Common myeloid progenitor, CD34-positive (primary cell): ENCODE results near the gene TMEM235.

Source experiments
- CTCF ChIA-PET: fragments of 350-600 bp; sonication (Branson Sonifier 250); formaldehyde crosslinking; loops from one replicate; lab custom pipeline; 2021; ENCODE audit warnings: antibody characterized with exemption; lab: Charles Lee
- POLR2A ChIA-PET: fragments of 350-600 bp; sonication (Branson Sonifier 250); formaldehyde crosslinking; loops from one replicate; lab custom pipeline; 2021; ENCODE audit warnings: antibody characterized with exemption; lab: Charles Lee
- DNase-seq, 3 donors: peaks; one replicate each; pipeline versions ENCODE4 v3.0.0 to v3.0.0-alpha.2; 2013
- H3K27ac ChIP-seq, 2 experiments: 1 replicate in 1 of 2; 2 replicates in 1 of 2; pipeline ENCODE4 v1.7.0; 2013; ENCODE audit warnings: inconsistent platforms in 2 of 2, low read length in 2 of 2, mild to moderate bottlenecking in 2 of 2, low read depth in 1 of 2, moderate library complexity in 1 of 2; ENCODE audit not compliant: severe bottlenecking in 2 of 2, insufficient read depth in 1 of 2, poor library complexity in 1 of 2
- H3K27me3 ChIP-seq, 5 experiments: replicated peaks in 2 of 5; 1 replicate in 3 of 5; 2 replicates in 2 of 5; pipeline versions ENCODE4 v1.6.1 to v1.7.0; 2013; ENCODE audit warnings: low read length in 4 of 5, mild to moderate bottlenecking in 2 of 5, moderate library complexity in 2 of 5, inconsistent platforms in 1 of 5; ENCODE audit not compliant: insufficient read depth in 5 of 5, control insufficient read depth in 4 of 5
- H3K36me3 ChIP-seq, 4 experiments: 1 replicate in 2 of 4; 2 replicates in 2 of 4; pipeline versions ENCODE4 v1.6.1 to v1.7.0; 2013; ENCODE audit warnings: low read length in 3 of 4, control low read depth in 1 of 4, mild to moderate bottlenecking in 1 of 4; ENCODE audit not compliant: control insufficient read depth in 4 of 4, insufficient read depth in 4 of 4
- H3K4me1 ChIP-seq, 4 experiments: 1 replicate in 3 of 4; 2 replicates in 1 of 4; pipeline versions ENCODE4 v1.6.1 to v1.7.1; 2013; ENCODE audit warnings: low read length in 3 of 4, mild to moderate bottlenecking in 3 of 4, control low read depth in 1 of 4, inconsistent platforms in 1 of 4, moderate library complexity in 1 of 4; ENCODE audit not compliant: control insufficient read depth in 4 of 4, insufficient read depth in 4 of 4; ENCODE audit errors: control extremely low read depth in 1 of 4
- H3K4me3 ChIP-seq, 7 experiments: 1 replicate in 4 of 7; 2 replicates in 3 of 7; pipeline versions ENCODE4 v1.5.1 to v1.7.0; 2013; ENCODE audit warnings: mild to moderate bottlenecking in 7 of 7, low read length in 6 of 7, moderate library complexity in 6 of 7, inconsistent platforms in 2 of 7, low read depth in 2 of 7, control low read depth in 1 of 7; ENCODE audit not compliant: insufficient read depth in 4 of 7, control insufficient read depth in 1 of 7; ENCODE audit errors: extremely low read depth in 1 of 7
- H3K9me3 ChIP-seq, 5 experiments: 1 replicate in 4 of 5; 2 replicates in 1 of 5; pipeline versions ENCODE4 v1.6.1 to v1.7.1; 2013; ENCODE audit warnings: low read length in 4 of 5, mild to moderate bottlenecking in 2 of 5, inconsistent platforms in 1 of 5, low read depth in 1 of 5, moderate library complexity in 1 of 5; ENCODE audit not compliant: control insufficient read depth in 4 of 5, insufficient read depth in 2 of 5; ENCODE audit errors: control extremely low read depth in 1 of 5
- WGBS: methylation state at CpG from one replicate; pipeline ENCODE4 v1.1.5; 2013; ENCODE audit not compliant: insufficient coverage; 5-methylcytosine and 5-hydroxymethylcytosine counted together

The TMEM235 gene

GRCh38 chr17:78276098-78276887, 44.9 kb downstream of the TMEM235 start:
- Histone ChIP-seq H3K27me3 (no peaks in the 10 kb centered on the region), H3K4me1 (peaks cover 4 to 60% (median 50%) of the 10 kb centered on the region in 4 experiments), H3K27ac (no peak overlapping the region), H3K9me3 (no peaks in the 10 kb centered on the region), H3K36me3 (peaks cover 0 to 5% (median 0%) of the 10 kb centered on the region in 4 experiments), H3K4me3 (no peak overlapping the region)
- ChIA-PET CTCF (interaction anchor here (0.8 kb wide), 1 partner anchor 29 kb away, joined by 3 read pairs; no protein-coding TSS in a partner anchor), POLR2A (no interaction called here)
- peak in 1 of 3 donors; percentile 44 for DNase-seq
- WGBS, result 92% methylated on average over 10 of the region's 15 CpGs

- CTCF ChIA-PET, result interaction anchor here (1.2 to 2.3 kb wide), 3 partner anchors 10 to 27 kb away, joined by 3 to 8 read pairs (median 6); no protein-coding TSS in a partner anchor
- POLR2A ChIA-PET, result interaction anchor here (1.0 to 1.6 kb wide), 2 partner anchors 19 to 20 kb away, joined by 4 read pairs; no protein-coding TSS in a partner anchor
- peaks cover 0 to 41% (median 31%) of the 10 kb centered on the region in 4 experiments for H3K4me1 ChIP-seq
Measured at GRCh38 chr17:78278139-78278741, 46.8 kb downstream of the TMEM235 start.

GRCh38 chr17:78279360-78279990, 48.0 kb downstream of the TMEM235 start:
- Histone ChIP-seq H3K27me3 (no peaks in the 10 kb centered on the region), H3K9me3 (no peaks in the 10 kb centered on the region), H3K36me3 (no peaks in the 10 kb centered on the region), H3K27ac (no peak overlapping the region), H3K4me1 (peaks cover 0 to 41% (median 32%) of the 10 kb centered on the region in 4 experiments), H3K4me3 (no peak overlapping the region)
- no peak for DNase-seq
- CTCF ChIA-PET, result interaction anchor here (1.2 to 2.3 kb wide), 3 partner anchors 17 to 37 kb away, joined by 3 to 8 read pairs (median 3); no protein-coding TSS in a partner anchor
- WGBS, result 100% methylated on average over 2 of the region's 5 CpGs
- POLR2A ChIA-PET, result no interaction called here

More at GRCh38 chr17:78278139-78278741, 46.8 kb downstream of the TMEM235 start:
- 54% methylated on average over 8 of the region's 11 CpGs for WGBS
- peak overlapping the region in 4 of 7 experiments; percentile 1 to 61 (median 24) for H3K4me3 ChIP-seq
- H3K27ac ChIP-seq, result peak overlapping the region; percentile 15 to 71
- no peaks in the 10 kb centered on the region for H3K9me3 ChIP-seq
- DNase-seq, result peak in 1 of 3 donors; percentile 36
- H3K27me3 ChIP-seq, result no peaks in the 10 kb centered on the region
- peaks cover 0 to 2% (median 0%) of the 10 kb centered on the region in 4 experiments for H3K36me3 ChIP-seq

- Histone ChIP-seq H3K36me3 (no peaks in the 10 kb centered on the region), H3K27me3 (no peaks in the 10 kb centered on the region), H3K27ac (no peak overlapping the region), H3K4me1 (peaks cover 0 to 40% (median 31%) of the 10 kb centered on the region in 4 experiments), H3K4me3 (no peak overlapping the region), H3K9me3 (no peaks in the 10 kb centered on the region)
- ChIA-PET POLR2A (no interaction called here), CTCF (interaction anchor here (0.7 to 1.7 kb wide), 4 partner anchors 9 to 129 kb away, joined by 3 to 5 read pairs (median 4); no protein-coding TSS in a partner anchor)
- no peak for DNase-seq
- 93% methylated on average over 16 of the region's 17 CpGs for WGBS
Measured at GRCh38 chr17:78281249-78281845, 49.9 kb downstream of the TMEM235 start.

GRCh38 chr17:78284146-78284545, 52.7 kb downstream of the TMEM235 start:
- 94% methylated on average over 7 of the region's 10 CpGs for WGBS

GRCh38 chr17:78289004-78289403, 57.6 kb downstream of the TMEM235 start:
- Histone ChIP-seq H3K27me3 (no peaks in the 10 kb centered on the region), H3K36me3 (no peaks in the 10 kb centered on the region), H3K27ac (no peak overlapping the region), H3K4me3 (no peak overlapping the region), H3K9me3 (no peaks in the 10 kb centered on the region), H3K4me1 (peaks cover 0 to 38% (median 26%) of the 10 kb centered on the region in 4 experiments)
- WGBS, result 92% methylated on average over 6 of the region's 6 CpGs
- ChIA-PET CTCF (interaction anchor here (0.7 to 7.9 kb wide), 17 partner anchors 9 to 133 kb away, joined by 3 to 47 read pairs (median 4); partner anchors contain the start of gene PGS1), POLR2A (interaction anchor here (0.6 kb wide), 1 partner anchor 29 kb away, joined by 4 read pairs; no protein-coding TSS in a partner anchor)
- no peak for DNase-seq

More at GRCh38 chr17:78284146-78284545, 52.7 kb downstream of the TMEM235 start:
- no peaks in the 10 kb centered on the region for H3K27me3 ChIP-seq
- ChIA-PET CTCF (interaction anchor here (1.3 kb wide), 1 partner anchor 45 kb away, joined by 3 read pairs; no protein-coding TSS in a partner anchor), POLR2A (no interaction called here)
- H3K4me1 ChIP-seq, result peaks cover 0 to 22% (median 16%) of the 10 kb centered on the region in 4 experiments
- no peak for DNase-seq
- H3K36me3 ChIP-seq, result no peaks in the 10 kb centered on the region
- H3K4me3 ChIP-seq, result no peak overlapping the region
- H3K9me3 ChIP-seq, result no peaks in the 10 kb centered on the region
- no peak overlapping the region for H3K27ac ChIP-seq
